ENCODE measurements around the gene FAHD1. TPM values are rescaled to one million over a fixed set of nuclear protein-coding genes. Genes with fewer than 3 reads are reported as not detected.
"Not testable (repeated sequence)": the region's sequence is repeated elsewhere in the genome, so short reads cannot be mapped to it uniquely, and the experiment has no call there.

The FAHD1 gene
- total and polyA plus RNA-seq, 5 donors from 2014 or later: 4.5 to 25.8 (median 19.5) TPM

DNA sequence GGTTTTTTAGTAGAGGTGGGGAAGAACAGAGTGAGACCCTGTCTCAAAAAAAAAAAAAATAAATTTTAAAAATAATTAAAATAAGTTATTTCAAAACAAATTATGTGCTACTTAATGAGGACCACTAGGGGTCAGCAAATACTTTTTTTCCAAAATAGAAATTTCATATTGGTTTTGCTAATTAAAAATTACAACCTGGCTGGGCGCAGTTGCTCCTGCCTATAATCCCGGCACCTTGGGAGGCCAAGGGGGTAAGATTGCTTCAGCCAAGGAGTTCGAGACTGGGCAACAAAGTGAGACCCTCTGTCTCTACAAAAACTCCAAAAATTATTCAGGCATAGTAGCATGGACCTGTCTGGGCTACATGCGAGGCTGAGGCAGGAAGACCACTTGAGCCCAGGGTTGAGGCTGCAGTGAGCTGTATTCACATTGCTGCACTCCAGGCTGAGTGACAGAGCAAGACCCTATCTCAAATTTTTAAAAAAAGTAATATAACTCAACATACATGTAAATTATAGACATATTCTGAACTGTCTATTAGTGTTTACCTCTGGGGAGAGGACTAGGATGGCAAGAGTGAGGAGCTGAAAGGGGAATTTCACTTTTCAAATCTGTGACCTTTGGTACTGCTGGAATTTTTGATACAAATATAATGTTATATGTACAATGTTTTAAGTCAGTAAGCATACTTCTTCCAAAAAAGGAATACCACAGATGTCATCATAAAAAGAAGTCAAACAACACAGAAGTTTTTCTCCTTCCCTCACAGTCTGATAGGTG is 36.9 kb downstream of the FAHD1 start:
- Histone ChIP-seq H3K9me3 (ENCODE audit: control insufficient read depth in 2 of 2, low read length in 2 of 2) (no peaks in the 10 kb centered on the region), H3K27ac (ENCODE audit: insufficient read depth, low read length, poor library complexity, severe bottlenecking) (no peak overlapping the region), H3K4me3 (ENCODE audit: low read depth, low read length) (no peak overlapping the region), H3K4me1 (ENCODE audit: control insufficient read depth, insufficient read depth, low read length, poor library complexity, severe bottlenecking) (no peaks in the 10 kb centered on the region), H3K27me3 (ENCODE audit: control insufficient read depth, insufficient read depth, low read length) (peaks cover 2% of the 10 kb centered on the region), H3K36me3 (ENCODE audit: control insufficient read depth, insufficient read depth, low read length) (no peaks in the 10 kb centered on the region)
- Mint-ChIP-seq H3K27me3 (peaks cover 53% of the 10 kb centered on the region), H3K4me3 (peak overlapping the region in 1 of 4 donors; percentile 58), H3K36me3 (no peaks in the 10 kb centered on the region), H3K27ac (no peak overlapping the region), H3K4me1 (no peaks in the 10 kb centered on the region), H3K9me3 (no peaks in the 10 kb centered on the region)
- DNase-seq (peak in 2 of 3 donors; percentile 37 to 63), ATAC-seq (ENCODE audit: low read depth in 2 of 2) (no peak)

DNA sequence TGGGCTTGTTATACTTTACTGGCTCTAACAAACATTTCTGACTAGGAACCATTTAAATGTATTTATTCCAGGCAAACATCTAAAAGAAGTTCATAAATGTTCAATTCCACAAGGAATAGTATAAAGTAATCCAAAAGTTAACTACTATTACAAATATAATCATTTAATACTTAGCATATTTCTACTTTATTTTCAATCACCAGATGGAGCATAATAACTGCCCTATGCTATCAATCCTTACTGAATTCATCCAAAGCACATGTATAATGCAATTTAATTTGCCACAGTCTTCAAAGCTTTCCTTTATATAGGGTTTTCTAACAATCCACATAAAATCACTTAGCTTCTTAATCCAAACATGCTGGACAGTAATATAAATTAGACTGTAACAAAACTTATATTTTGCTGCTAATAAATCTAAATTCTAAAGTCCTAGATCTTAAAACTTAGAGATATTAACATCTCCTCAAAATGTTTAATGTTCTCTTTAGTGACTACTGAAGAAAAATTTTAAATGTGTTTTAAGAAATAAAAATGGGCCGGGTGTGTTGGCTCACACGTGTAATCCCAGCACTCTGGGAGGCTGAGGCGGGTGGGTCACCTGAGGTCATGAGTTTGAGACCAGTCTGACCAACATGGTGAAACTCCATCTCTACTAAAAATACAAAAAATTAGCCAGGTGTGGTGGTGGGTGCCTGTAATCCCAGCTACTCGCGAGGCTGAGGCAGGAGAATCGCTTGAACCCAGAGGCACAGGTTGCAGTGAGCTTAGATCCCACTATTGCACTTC is 39.1 kb downstream of the FAHD1 start:
- Mint-ChIP-seq H3K4me3 (no peak overlapping the region), H3K9me3 (no peaks in the 10 kb centered on the region), H3K27me3 (peaks cover 41% of the 10 kb centered on the region), H3K36me3 (no peaks in the 10 kb centered on the region), H3K27ac (no peak overlapping the region), H3K4me1 (no peaks in the 10 kb centered on the region)
- Histone ChIP-seq H3K36me3 (ENCODE audit: control insufficient read depth, insufficient read depth, low read length) (no peaks in the 10 kb centered on the region), H3K4me3 (ENCODE audit: low read depth, low read length) (no peak overlapping the region), H3K4me1 (ENCODE audit: control insufficient read depth, insufficient read depth, low read length, poor library complexity, severe bottlenecking) (no peaks in the 10 kb centered on the region), H3K9me3 (ENCODE audit: control insufficient read depth in 2 of 2, low read length in 2 of 2) (no peaks in the 10 kb centered on the region), H3K27me3 (ENCODE audit: control insufficient read depth, insufficient read depth, low read length) (no peaks in the 10 kb centered on the region), H3K27ac (ENCODE audit: insufficient read depth, low read length, poor library complexity, severe bottlenecking) (no peak overlapping the region)
- no peak for DNase-seq
- no peak for ATAC-seq (ENCODE audit: low read depth in 2 of 2)

DNA sequence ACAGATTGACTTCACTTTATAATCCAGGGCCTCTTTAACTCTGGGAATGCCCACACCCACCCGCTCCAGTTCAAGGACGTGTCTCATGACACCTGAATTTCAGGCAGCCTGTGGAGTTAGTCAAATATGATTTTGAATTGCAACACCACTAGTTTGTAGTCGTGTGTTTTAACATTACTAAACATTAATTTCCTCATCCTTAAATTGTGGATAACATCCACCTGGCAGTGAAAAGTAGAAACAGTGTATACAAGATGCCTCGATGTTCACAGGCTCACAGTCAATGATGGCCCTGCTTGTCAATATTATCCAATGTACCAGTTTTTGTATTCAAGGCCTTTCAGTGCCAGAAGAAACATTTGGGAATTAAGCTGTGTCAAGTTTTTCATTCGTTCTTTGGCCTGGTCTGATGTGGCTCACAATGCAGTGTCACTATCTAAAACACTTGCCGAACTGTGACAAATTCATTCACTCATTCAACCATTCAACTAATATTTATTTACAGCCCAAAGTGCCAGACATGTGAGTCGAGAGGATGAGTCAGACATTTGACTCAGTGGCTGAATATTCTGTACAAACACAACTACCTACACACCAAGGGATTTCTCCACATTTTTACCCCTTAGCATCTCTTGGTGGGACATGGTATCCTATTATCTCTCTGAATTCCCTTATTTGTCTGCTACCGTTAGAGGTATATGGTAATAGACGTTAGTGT is 43.5 kb downstream of the FAHD1 start:
- ATAC-seq (ENCODE audit: low read depth in 2 of 2) (no peak), DNase-seq (no peak)
- peaks cover 41% of the 10 kb centered on the region for H3K27me3 Mint-ChIP-seq
- Histone ChIP-seq H3K27ac (ENCODE audit: insufficient read depth, low read length, poor library complexity, severe bottlenecking) (no peak overlapping the region), H3K4me3 (ENCODE audit: low read depth, low read length) (no peak overlapping the region), H3K9me3 (ENCODE audit: control insufficient read depth in 2 of 2, low read length in 2 of 2) (no peaks in the 10 kb centered on the region), H3K4me1 (ENCODE audit: control insufficient read depth, insufficient read depth, low read length, poor library complexity, severe bottlenecking) (no peaks in the 10 kb centered on the region), H3K36me3 (ENCODE audit: control insufficient read depth, insufficient read depth, low read length) (no peaks in the 10 kb centered on the region), H3K27me3 (ENCODE audit: control insufficient read depth, insufficient read depth, low read length) (no peaks in the 10 kb centered on the region)
- H3K36me3 Mint-ChIP-seq: no peaks in the 10 kb centered on the region
- H3K4me3 Mint-ChIP-seq: no peak overlapping the region
- no peak overlapping the region for H3K27ac Mint-ChIP-seq
- peaks cover 0 to 5% (median 0%) of the 10 kb centered on the region in 4 donors for H3K4me1 Mint-ChIP-seq
- H3K9me3 Mint-ChIP-seq: peaks cover 0 to 3% (median 0%) of the 10 kb centered on the region in 7 donors

DNA sequence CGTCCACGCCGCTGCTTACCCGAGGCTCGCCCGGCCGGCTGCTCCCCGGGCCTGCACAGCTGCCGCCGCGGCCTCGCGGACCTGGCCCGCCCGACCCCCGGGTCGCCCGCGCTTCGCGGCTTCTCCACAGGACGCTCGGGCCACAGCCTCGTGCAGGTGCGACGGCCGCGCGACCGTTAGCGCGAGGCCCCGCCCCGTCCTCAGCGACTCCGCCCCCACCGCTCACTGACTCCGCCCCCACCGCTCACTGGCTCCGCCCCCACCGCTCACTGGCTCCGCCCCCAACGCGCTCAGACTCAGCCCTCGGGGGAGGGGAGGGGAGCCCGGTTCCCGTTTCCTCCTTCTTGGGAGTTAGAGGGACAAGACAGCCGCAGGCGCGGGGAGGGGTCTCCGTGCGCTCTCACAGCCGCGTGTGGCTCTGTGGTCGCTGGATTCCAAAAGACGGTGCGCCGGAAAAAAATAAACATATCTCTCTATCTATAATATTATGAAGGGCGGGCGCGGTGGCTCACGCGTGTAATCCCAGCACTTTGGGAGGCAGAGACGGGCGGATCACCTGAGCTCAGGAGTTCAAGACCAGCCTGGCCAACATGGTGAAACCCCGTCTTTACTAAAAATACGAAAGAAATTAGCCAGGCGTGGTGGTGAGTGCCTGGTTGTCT is 45.1 kb downstream of the FAHD1 start, which contains the start of gene MEIOB:
TSS of gene MEIOB (minus strand) at position 191 of the 662 bp plus-strand sequence. CDS start 3,989 bp downstream, outside the sequence.
- Mint-ChIP-seq H3K36me3 (no peaks in the 10 kb centered on the region), H3K27me3 (peaks cover 33% of the 10 kb centered on the region), H3K9me3 (peaks cover 0 to 3% (median 0%) of the 10 kb centered on the region in 7 donors), H3K27ac (no peak within 1 kb of the TSS), H3K4me1 (peaks cover 0 to 5% (median 0%) of the 10 kb centered on the region in 4 donors), H3K4me3 (peak within 1 kb of the TSS in 1 of 4 donors; percentile 64)
- H3K4me3 ChIP-seq (ENCODE audit: low read depth, low read length): no peak within 1 kb of the TSS
- DNase-seq (peak in 1 of 3 donors; percentile 5), ATAC-seq (ENCODE audit: low read depth in 2 of 2) (no peak)
- no peak within 1 kb of the TSS for H3K27ac ChIP-seq (ENCODE audit: insufficient read depth, low read length, poor library complexity, severe bottlenecking)
- H3K36me3 ChIP-seq (ENCODE audit: control insufficient read depth, insufficient read depth, low read length): no peaks in the 10 kb centered on the region
- H3K9me3 ChIP-seq (ENCODE audit: control insufficient read depth in 2 of 2, low read length in 2 of 2): no peaks in the 10 kb centered on the region
- no peaks in the 10 kb centered on the region for H3K4me1 ChIP-seq (ENCODE audit: control insufficient read depth, insufficient read depth, low read length, poor library complexity, severe bottlenecking)
- peaks cover under 1% of the 10 kb centered on the region for H3K27me3 ChIP-seq (ENCODE audit: control insufficient read depth, insufficient read depth, low read length)

GRCh38 chr16:1874854-1875253 is 47.8 kb downstream of the FAHD1 start:
- no peak overlapping the region for H3K4me3 Mint-ChIP-seq
- no peaks in the 10 kb centered on the region for H3K9me3 ChIP-seq (ENCODE audit: control insufficient read depth in 2 of 2, low read length in 2 of 2)
- peaks cover 0 to 5% (median 0%) of the 10 kb centered on the region in 4 donors for H3K4me1 Mint-ChIP-seq
- peaks cover 4% of the 10 kb centered on the region for H3K27me3 ChIP-seq (ENCODE audit: control insufficient read depth, insufficient read depth, low read length)
- DNase-seq (no peak), ATAC-seq (ENCODE audit: low read depth in 2 of 2) (no peak)
- H3K27ac Mint-ChIP-seq: no peak overlapping the region
- H3K36me3 Mint-ChIP-seq: no peaks in the 10 kb centered on the region
- H3K4me1 ChIP-seq (ENCODE audit: control insufficient read depth, insufficient read depth, low read length, poor library complexity, severe bottlenecking): no peaks in the 10 kb centered on the region
- no peaks in the 10 kb centered on the region for H3K36me3 ChIP-seq (ENCODE audit: control insufficient read depth, insufficient read depth, low read length)
- no peak overlapping the region for H3K4me3 ChIP-seq (ENCODE audit: low read depth, low read length)
- H3K27ac ChIP-seq (ENCODE audit: insufficient read depth, low read length, poor library complexity, severe bottlenecking): no peak overlapping the region
- H3K27me3 Mint-ChIP-seq: peaks cover 49% of the 10 kb centered on the region
- peaks cover 0 to 3% (median 0%) of the 10 kb centered on the region in 7 donors for H3K9me3 Mint-ChIP-seq

DNA sequence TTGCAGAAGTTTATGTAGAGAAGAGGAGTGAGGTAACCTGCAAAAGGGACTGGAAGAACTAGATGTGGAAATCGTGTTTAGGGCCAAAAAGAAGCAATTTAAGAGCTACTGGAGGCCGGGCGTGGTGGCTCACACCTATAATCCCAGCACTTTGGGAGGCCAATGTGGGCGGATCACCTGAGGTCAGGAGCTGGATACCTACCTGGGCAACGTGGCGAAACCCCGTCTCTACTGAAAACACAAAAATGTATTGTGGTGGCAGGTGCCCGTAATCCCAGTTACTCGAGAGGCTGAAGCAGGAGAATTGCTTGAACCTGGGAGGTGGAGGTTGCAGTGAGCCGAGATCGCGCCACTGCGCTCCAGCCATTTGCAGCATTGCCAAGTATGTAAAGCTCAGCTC is 49.1 kb downstream of the FAHD1 start:
- not testable (repeated sequence) for H3K27me3 ChIP-seq (ENCODE audit: control insufficient read depth, insufficient read depth, low read length); DNase-seq; H3K4me1 Mint-ChIP-seq; H3K9me3 Mint-ChIP-seq; H3K4me3 ChIP-seq (ENCODE audit: low read depth, low read length); H3K4me3 Mint-ChIP-seq; ATAC-seq (ENCODE audit: low read depth in 2 of 2); H3K4me1 ChIP-seq (ENCODE audit: control insufficient read depth, insufficient read depth, low read length, poor library complexity, severe bottlenecking); H3K27ac Mint-ChIP-seq; H3K27ac ChIP-seq (ENCODE audit: insufficient read depth, low read length, poor library complexity, severe bottlenecking); H3K36me3 ChIP-seq (ENCODE audit: control insufficient read depth, insufficient read depth, low read length); H3K36me3 Mint-ChIP-seq; H3K9me3 ChIP-seq (ENCODE audit: control insufficient read depth in 2 of 2, low read length in 2 of 2)
- H3K27me3 Mint-ChIP-seq: peaks cover 43% of the 10 kb centered on the region

DNA sequence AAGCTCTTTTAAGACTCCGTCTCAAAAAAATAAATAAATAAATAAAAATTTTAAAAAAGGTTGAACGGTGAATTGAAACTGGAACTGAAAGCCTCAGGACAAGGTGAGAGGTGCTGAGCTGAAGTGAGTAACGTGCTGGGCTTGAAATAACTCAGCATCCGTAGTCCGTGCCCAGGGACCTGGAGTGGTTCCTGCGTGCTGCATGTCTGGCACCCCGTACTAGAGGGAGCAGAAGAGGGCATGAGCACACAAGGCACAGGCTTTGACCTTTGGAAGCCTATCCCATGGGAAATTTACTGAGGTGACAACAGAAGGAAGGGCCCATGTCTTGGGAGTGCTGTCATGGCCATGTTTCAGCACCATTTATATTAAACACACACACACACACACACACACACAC is 49.5 kb downstream of the FAHD1 start:
- Histone ChIP-seq H3K27ac (ENCODE audit: insufficient read depth, low read length, poor library complexity, severe bottlenecking) (no peak overlapping the region), H3K9me3 (ENCODE audit: control insufficient read depth in 2 of 2, low read length in 2 of 2) (no peaks in the 10 kb centered on the region), H3K4me1 (ENCODE audit: control insufficient read depth, insufficient read depth, low read length, poor library complexity, severe bottlenecking) (no peaks in the 10 kb centered on the region), H3K27me3 (ENCODE audit: control insufficient read depth, insufficient read depth, low read length) (peaks cover 4% of the 10 kb centered on the region), H3K4me3 (ENCODE audit: low read depth, low read length) (no peak overlapping the region), H3K36me3 (ENCODE audit: control insufficient read depth, insufficient read depth, low read length) (no peaks in the 10 kb centered on the region)
- Mint-ChIP-seq H3K4me3 (no peak overlapping the region), H3K27me3 (peaks cover 43% of the 10 kb centered on the region), H3K36me3 (no peaks in the 10 kb centered on the region), H3K27ac (no peak overlapping the region), H3K9me3 (peaks cover 0 to 3% (median 0%) of the 10 kb centered on the region in 7 donors), H3K4me1 (peaks cover 0 to 5% (median 0%) of the 10 kb centered on the region in 4 donors)
- no peak for ATAC-seq (ENCODE audit: low read depth in 2 of 2)
- peak in 1 of 3 donors; percentile 28 for DNase-seq

All from CD4-positive, CD25-positive, alpha-beta regulatory T cell (primary cell).